HCT116 (cell line): ENCODE results near the gene MORC1. TPM values are rescaled to one million over a fixed set of nuclear protein-coding genes. Genes with fewer than 3 reads are reported as not detected.

Experiments
- ATAC-seq: fragments of 200-7000 bp; cut with Tn5 transposase; 2 replicates; pipeline ENCODE4 v1.9.1; 2020; ENCODE audit warnings: mild to moderate bottlenecking, moderate library complexity
- BruUV-seq: library from RNA; stranded (reverse); fragments of 400-500 nt; replicated peaks from 2 replicates; lab custom pipeline; 2021; lab: Mats Ljungman, UMichigan
- CTCF ChIA-PET: fragments of 300-600 bp; sonication (Branson Sonifier 250); formaldehyde crosslinking; loops from one replicate; lab custom pipeline; 2021; ENCODE audit warnings: antibody characterized with exemption; lab: Charles Lee
- POLR2A ChIA-PET: fragments of 300-600, 350-600 bp; sonication (Branson Sonifier 250); formaldehyde crosslinking; loops from one replicate; lab custom pipeline; 2021; ENCODE audit warnings: antibody characterized with exemption; lab: Charles Lee
- RAD21 ChIA-PET, 2 experiments: fragments of 300-600 bp; sonication (Branson Sonifier 250); formaldehyde crosslinking; loops; one replicate each; lab custom pipeline; 2023; ENCODE audit warnings: low total read pairs in 2 of 2; ENCODE audit not compliant: uncharacterized antibody in 2 of 2, unreplicated experiment in 2 of 2, low non-redundant PET in 1 of 2; lab: Charles Lee
- DNase-seq: peaks from one replicate; pipeline ENCODE4 v3.0.0-alpha.2; 2010; ENCODE audit warnings: low read depth, low spot score
- H2AFZ ChIP-seq: fragments of 200-600 bp; shearing (Covaris generic), sonication (generic); 2 replicates; pipeline ENCODE4 v1.6.1; 2017; ENCODE audit warnings: low read depth, mixed run types, mixed read lengths, antibody characterized with exemption, low read length; ENCODE audit not compliant: poor library complexity, severe bottlenecking
- H3K27ac ChIP-seq: 2 replicates; pipeline ENCODE4 v1.5.1; 2012; ENCODE audit warnings: low read depth, low read length
- H3K27me3 ChIP-seq: fragments of 200-600 bp; sonication (generic); 2 replicates; pipeline ENCODE4 v1.6.1; 2016; ENCODE audit warnings: mixed run types, low read length, mixed read lengths; ENCODE audit not compliant: insufficient read depth
- H3K36me3 ChIP-seq, 2 experiments: fragments of 200-500 bp in 1 of 2; fragments of 200-600 bp in 1 of 2; sonication (Bioruptor generic) in 1 of 2; sonication (generic) in 1 of 2; 2 replicates each; pipeline versions ENCODE4 v1.5.1 to v1.6.1; 2014 to 2016; ENCODE audit warnings: low read length in 2 of 2, inconsistent platforms in 1 of 2, mixed read lengths in 1 of 2, mixed run types in 1 of 2; ENCODE audit not compliant: insufficient read depth in 2 of 2, control insufficient read depth in 1 of 2
- H3K4me1 ChIP-seq, 2 experiments: fragments of 200-600 bp in 1 of 2; sonication (generic) in 1 of 2; 2 replicates each; pipeline versions ENCODE4 v1.5.1 to v1.6.1; 2012 to 2017; ENCODE audit warnings: low read length in 2 of 2, inconsistent platforms in 1 of 2, mild to moderate bottlenecking in 1 of 2, mixed read lengths in 1 of 2, mixed run types in 1 of 2, moderate library complexity in 1 of 2; ENCODE audit not compliant: insufficient read depth in 2 of 2, control insufficient read depth in 1 of 2
- H3K4me2 ChIP-seq: fragments of 200-600 bp; sonication (generic); 2 replicates; pipeline ENCODE4 v1.6.1; 2017; ENCODE audit warnings: mixed run types, low read length, mixed read lengths
- H3K4me3 ChIP-seq, 2 experiments: fragments of 200-600 bp in 1 of 2; sonication (generic) in 1 of 2; replicated peaks in 1 of 2; 2 replicates each; pipeline ENCODE4 v1.5.1; 2011 to 2016; ENCODE audit warnings: low read length in 2 of 2, control low read depth in 1 of 2, low read depth in 1 of 2, mild to moderate bottlenecking in 1 of 2, mixed read lengths in 1 of 2, mixed run types in 1 of 2
- H3K79me2 ChIP-seq: fragments of 200-600 bp; sonication (generic); 2 replicates; pipeline ENCODE4 v1.6.1; 2017; ENCODE audit warnings: mild to moderate bottlenecking, mixed run types, low read length, moderate library complexity, mixed read lengths; ENCODE audit not compliant: insufficient read depth
- H3K9ac ChIP-seq: fragments of 200-600 bp; sonication (generic); 2 replicates; pipeline ENCODE4 v1.6.1; 2016; ENCODE audit warnings: low read length, mixed read lengths
- H3K9me2 ChIP-seq: fragments of 200-600 bp; sonication (generic), shearing (Covaris generic); 2 replicates; pipeline ENCODE4 v1.6.1; 2017; ENCODE audit warnings: mixed run types, mild to moderate bottlenecking, moderate library complexity; ENCODE audit not compliant: insufficient read depth
- H3K9me3 ChIP-seq, 2 experiments: fragments of 200-500 bp in 1 of 2; fragments of 200-600 bp in 1 of 2; sonication (Bioruptor generic) in 1 of 2; sonication (generic) in 1 of 2; 2 replicates each; pipeline ENCODE4 v1.6.1; 2014 to 2017; ENCODE audit warnings: low read length in 2 of 2, mixed read lengths in 2 of 2, inconsistent platforms in 1 of 2, low read depth in 1 of 2, mild to moderate bottlenecking in 1 of 2, mixed run types in 1 of 2, moderate library complexity in 1 of 2; ENCODE audit not compliant: control insufficient read depth in 1 of 2, insufficient read depth in 1 of 2
- H4K20me1 ChIP-seq: fragments of 200-600 bp; sonication (generic), shearing (Covaris generic); 2 replicates; pipeline ENCODE4 v1.6.1; 2017; ENCODE audit warnings: mixed run types, mild to moderate bottlenecking, moderate library complexity; ENCODE audit not compliant: insufficient read depth
- ELF1 ChIP-seq: IDR thresholded peaks from 2 replicates; pipeline ENCODE4 v1.6.1; 2012; ENCODE audit warnings: low read depth, borderline replicate concordance
- EZH2 ChIP-seq: fragments of 200-600 bp; sonication (generic); IDR thresholded peaks from 2 replicates; pipeline ENCODE4 v1.6.1; 2017; ENCODE audit warnings: antibody characterized with exemption, mixed run types
- JUND ChIP-seq: IDR thresholded peaks from 2 replicates; pipeline ENCODE4 v1.6.1; 2012
- MAX ChIP-seq: IDR thresholded peaks from 2 replicates; pipeline ENCODE4 v1.6.1; 2012
- POLR2AphosphoS5 ChIP-seq: IDR thresholded peaks from 2 replicates; pipeline ENCODE4 v1.6.1; 2011; ENCODE audit warnings: mild to moderate bottlenecking, low read depth, low read length, moderate library complexity
- SRF ChIP-seq: IDR thresholded peaks from 2 replicates; pipeline ENCODE4 v1.6.1; 2012; ENCODE audit warnings: low read depth
- TCF7L2 ChIP-seq: IDR thresholded peaks from 2 replicates; pipeline ENCODE4 v1.7.0; 2011; ENCODE audit warnings: borderline replicate concordance, inconsistent platforms; ENCODE audit not compliant: insufficient read depth, insufficient read length; ENCODE audit errors: extremely low read depth
- ZFX ChIP-seq: fragments of 450-650 bp; IDR thresholded peaks from 2 replicates; pipeline ENCODE4 v1.6.1; 2017
- ZNF274 ChIP-seq: fragments of 200-500 bp; sonication (Bioruptor generic); IDR thresholded peaks from 2 replicates; pipeline ENCODE4 v1.6.1; 2014; ENCODE audit warnings: mild to moderate bottlenecking, low read depth, low read length, inconsistent platforms
- intact Hi-C: fragments of 100-400 bp; cut with micrococcal nuclease; formaldehyde crosslinking; loops from 2 replicates; pipeline ENCODE4 v1.10.0; 2022
- total RNA-seq: library from RNA; stranded (reverse); gene quantifications from one replicate; pipeline ENCODE4 v1.2.1, GENCODE V29; 2021; ENCODE audit not compliant: unreplicated experiment

MORC1 gene
- total RNA-seq, 1 experiment from 2014 or later = not detected

DNA sequence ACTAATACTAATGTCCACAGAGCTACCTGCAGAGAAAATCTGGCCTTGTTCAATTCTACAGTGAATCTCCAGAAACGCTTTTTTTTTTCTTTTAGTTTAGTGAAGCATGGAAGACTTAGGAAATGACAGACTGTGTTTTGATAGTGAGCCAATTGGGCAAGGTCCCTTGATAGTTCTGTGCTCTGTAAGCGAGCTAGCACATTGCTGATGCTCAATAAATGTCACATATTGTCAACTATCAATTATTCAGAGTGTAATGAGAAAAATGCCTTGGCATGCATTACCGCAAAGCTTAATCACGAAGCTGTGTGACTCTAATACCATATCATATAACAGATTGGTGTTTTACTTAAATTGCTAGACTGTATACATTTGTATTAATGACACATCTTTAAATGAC, 13.3 kb upstream of the MORC1 start:
- ChIA-PET POLR2A (no interaction called here), RAD21 (no interaction called here), CTCF (no interaction called here)
- no peaks in the 10 kb centered on the region for H3K27me3 ChIP-seq
- BruUV-seq = no TSS peak
- H3K9me2 ChIP-seq = no peaks in the 10 kb centered on the region
- H3K36me3 ChIP-seq = no peaks in the 10 kb centered on the region
- no peak overlapping the region for H3K27ac ChIP-seq
- H3K9ac ChIP-seq = no peak overlapping the region
- no peaks in the 10 kb centered on the region for H3K79me2 ChIP-seq
- H3K4me2 ChIP-seq = no peak overlapping the region
- DNase-seq (no peak), ATAC-seq (no peak)
- no peaks in the 10 kb centered on the region for H3K4me1 ChIP-seq
- H3K4me3 ChIP-seq = no peak overlapping the region
- no peaks in the 10 kb centered on the region for H4K20me1 ChIP-seq
- no peak overlapping the region for H2AFZ ChIP-seq
- TF ChIP-seq ZFX = no peak
- no peak for TF ChIP-seq SRF
- TF ChIP-seq POLR2AphosphoS5 = no peak
- H3K9me3 ChIP-seq = no peaks in the 10 kb centered on the region
- intact Hi-C loops = no loop called here

DNA sequence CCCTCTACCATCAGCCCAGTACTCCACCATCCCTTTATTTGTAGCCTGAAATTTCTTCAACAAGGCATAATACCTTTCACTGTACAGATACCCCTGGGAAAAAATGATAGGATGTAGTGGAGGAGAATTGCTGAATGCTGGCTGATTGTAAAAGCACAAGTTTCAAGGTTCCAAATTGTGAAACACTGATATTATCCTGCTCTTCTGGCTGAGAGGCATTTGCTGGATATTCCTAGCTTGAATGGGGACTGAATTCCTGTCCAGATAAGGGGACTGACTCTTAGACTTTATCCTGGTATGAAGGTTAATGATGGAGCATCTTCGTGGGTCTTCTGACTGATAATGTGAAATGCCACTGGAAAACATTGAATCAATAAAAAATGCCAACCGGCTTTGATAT, 9.6 kb upstream of the MORC1 start:
- ChIA-PET CTCF (no interaction called here), RAD21 (no interaction called here), POLR2A (no interaction called here)
- no peaks in the 10 kb centered on the region for H3K36me3 ChIP-seq
- no TSS peak for BruUV-seq
- H2AFZ ChIP-seq = no peak overlapping the region
- no peak overlapping the region for H3K27ac ChIP-seq
- TF ChIP-seq JUND (no peak), SRF (no peak), MAX (no peak), ZNF274 (no peak), ELF1 (no peak), EZH2 (no peak), TCF7L2 (no peak)
- TF ChIP-seq, all 23 proteins: peak for 0
- DNase-seq = no peak
- H3K27me3 ChIP-seq = no peaks in the 10 kb centered on the region
- H3K4me2 ChIP-seq = no peak overlapping the region
- H3K79me2 ChIP-seq = no peaks in the 10 kb centered on the region
- no peaks in the 10 kb centered on the region for H4K20me1 ChIP-seq
- no peak overlapping the region for H3K4me3 ChIP-seq
- ATAC-seq = no peak
- no peaks in the 10 kb centered on the region for H3K9me3 ChIP-seq
- H3K9me2 ChIP-seq = no peaks in the 10 kb centered on the region
- intact Hi-C loops = no loop called here
- H3K4me1 ChIP-seq = peaks cover 0 to 7% of the 10 kb centered on the region in 2 experiments; a peak in 2 of 4 replicates
- no peak overlapping the region for H3K9ac ChIP-seq
